ENCODE results near the gene NHSL2. TPM values are rescaled to one million over a fixed set of nuclear protein-coding genes. Genes with fewer than 3 reads are reported as not detected.

The NHSL2 gene
- total and polyA plus RNA-seq, 4 donors, result 1.4 to 9.9 (median 4.7) TPM

DNA sequence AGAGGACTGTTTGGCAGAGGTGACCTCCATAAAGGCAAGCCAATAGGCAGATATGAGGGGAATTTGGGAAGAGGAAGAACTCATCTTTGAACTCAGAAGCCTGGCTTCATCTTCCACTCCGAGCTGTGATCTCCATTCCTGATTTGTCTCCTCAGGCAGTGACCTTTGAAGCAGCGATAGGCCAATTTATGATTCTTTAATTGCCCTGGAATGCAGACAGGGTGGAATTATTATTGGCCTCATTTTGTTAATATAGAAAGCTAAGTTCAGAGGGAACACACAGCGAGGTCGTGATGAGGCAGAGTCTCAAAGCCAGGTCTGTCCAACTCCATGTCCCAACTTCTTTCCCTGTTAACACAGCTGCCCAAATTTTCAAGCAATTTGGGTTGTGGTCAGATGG, 204.2 kb downstream of the NHSL2 start:
- Histone ChIP-seq H3K9ac (ENCODE audit: insufficient read depth in 1 of 2, low read length in 2 of 2) (no peak overlapping the region), H3K4me3 (no peak overlapping the region), H3K27ac (ENCODE audit: low read depth in 1 of 2, low read length in 1 of 2) (no peak overlapping the region), H3K36me3 (ENCODE audit: control insufficient read depth in 4 of 4, insufficient read depth in 4 of 4, low read length in 4 of 4) (no peaks in the 10 kb centered on the region), H3K4me1 (ENCODE audit: control insufficient read depth in 5 of 5, insufficient read depth in 5 of 5, low read length in 5 of 5) (peaks cover 0 to 5% (median 2%) of the 10 kb centered on the region in 5 donors), H3K9me3 (ENCODE audit: control insufficient read depth in 4 of 4, insufficient read depth in 3 of 4, low read length in 3 of 4) (peaks cover 0 to 3% (median 0%) of the 10 kb centered on the region in 4 donors), H3K27me3 (ENCODE audit: control insufficient read depth in 3 of 3, insufficient read depth in 3 of 3, low read length in 2 of 3) (peaks cover 0 to 24% (median 11%) of the 10 kb centered on the region in 3 donors)
- no peak for ATAC-seq (ENCODE audit: insufficient read depth, low FRiP score)
- WGBS, 2 donors, result 78 to 93% methylated on average over 4 of the region's 4 CpGs
- TF ChIP-seq, protein P1, sequence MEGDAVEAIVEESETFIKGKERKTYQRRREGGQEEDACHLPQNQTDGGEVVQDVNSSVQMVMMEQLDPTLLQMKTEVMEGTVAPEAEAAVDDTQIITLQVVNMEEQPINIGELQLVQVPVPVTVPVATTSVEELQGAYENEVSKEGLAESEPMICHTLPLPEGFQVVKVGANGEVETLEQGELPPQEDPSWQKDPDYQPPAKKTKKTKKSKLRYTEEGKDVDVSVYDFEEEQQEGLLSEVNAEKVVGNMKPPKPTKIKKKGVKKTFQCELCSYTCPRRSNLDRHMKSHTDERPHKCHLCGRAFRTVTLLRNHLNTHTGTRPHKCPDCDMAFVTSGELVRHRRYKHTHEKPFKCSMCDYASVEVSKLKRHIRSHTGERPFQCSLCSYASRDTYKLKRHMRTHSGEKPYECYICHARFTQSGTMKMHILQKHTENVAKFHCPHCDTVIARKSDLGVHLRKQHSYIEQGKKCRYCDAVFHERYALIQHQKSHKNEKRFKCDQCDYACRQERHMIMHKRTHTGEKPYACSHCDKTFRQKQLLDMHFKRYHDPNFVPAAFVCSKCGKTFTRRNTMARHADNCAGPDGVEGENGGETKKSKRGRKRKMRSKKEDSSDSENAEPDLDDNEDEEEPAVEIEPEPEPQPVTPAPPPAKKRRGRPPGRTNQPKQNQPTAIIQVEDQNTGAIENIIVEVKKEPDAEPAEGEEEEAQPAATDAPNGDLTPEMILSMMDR (IDR thresholded peaks at IDR 0.05; ENCODE audit: control extremely low read depth, extremely low read depth), result no peak
- no peak for DNase-seq

DNA sequence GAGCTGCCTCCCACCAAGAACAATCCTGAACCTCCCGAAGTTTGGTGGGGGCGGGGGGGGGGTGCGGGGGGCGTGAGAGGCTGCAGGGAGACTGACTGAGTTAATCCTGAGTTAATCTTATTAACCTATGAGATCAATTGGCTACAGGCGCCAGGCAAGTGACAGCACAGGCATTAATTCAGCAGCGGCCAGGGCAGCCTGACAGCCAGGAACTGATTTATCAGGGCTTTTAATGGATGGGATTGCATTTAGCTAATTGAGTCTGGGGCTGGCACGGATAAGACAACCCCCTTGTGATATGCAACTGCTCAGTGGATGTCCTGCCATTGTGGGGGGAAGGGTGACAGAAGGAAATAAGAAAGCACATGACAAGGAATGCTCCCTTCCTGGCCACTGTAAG, 204.7 kb downstream of the NHSL2 start:
- H3K9me3 ChIP-seq (ENCODE audit: control insufficient read depth in 4 of 4, insufficient read depth in 3 of 4, low read length in 3 of 4), result peaks cover 0 to 3% (median 0%) of the 10 kb centered on the region in 4 donors
- H3K36me3 ChIP-seq (ENCODE audit: control insufficient read depth in 4 of 4, insufficient read depth in 4 of 4, low read length in 4 of 4), result no peaks in the 10 kb centered on the region
- TF ChIP-seq, protein P1 (IDR thresholded peaks at IDR 0.05; ENCODE audit: control extremely low read depth, extremely low read depth), result no peak
- 52 to 88% methylated on average over 7 of the region's 7 CpGs for WGBS, 2 donors
- ATAC-seq (ENCODE audit: insufficient read depth, low FRiP score) (no peak), DNase-seq (no peak)
- H3K27ac ChIP-seq (ENCODE audit: low read depth in 1 of 2, low read length in 1 of 2), result no peak overlapping the region
- H3K4me1 ChIP-seq (ENCODE audit: control insufficient read depth in 5 of 5, insufficient read depth in 5 of 5, low read length in 5 of 5), result peaks cover 0 to 5% (median 0%) of the 10 kb centered on the region in 5 donors
- no peak overlapping the region for H3K9ac ChIP-seq (ENCODE audit: insufficient read depth in 1 of 2, low read length in 2 of 2)
- H3K27me3 ChIP-seq (ENCODE audit: control insufficient read depth in 3 of 3, insufficient read depth in 3 of 3, low read length in 2 of 3), result peaks cover 0 to 24% (median 11%) of the 10 kb centered on the region in 3 donors
- H3K4me3 ChIP-seq, result no peak overlapping the region

DNA sequence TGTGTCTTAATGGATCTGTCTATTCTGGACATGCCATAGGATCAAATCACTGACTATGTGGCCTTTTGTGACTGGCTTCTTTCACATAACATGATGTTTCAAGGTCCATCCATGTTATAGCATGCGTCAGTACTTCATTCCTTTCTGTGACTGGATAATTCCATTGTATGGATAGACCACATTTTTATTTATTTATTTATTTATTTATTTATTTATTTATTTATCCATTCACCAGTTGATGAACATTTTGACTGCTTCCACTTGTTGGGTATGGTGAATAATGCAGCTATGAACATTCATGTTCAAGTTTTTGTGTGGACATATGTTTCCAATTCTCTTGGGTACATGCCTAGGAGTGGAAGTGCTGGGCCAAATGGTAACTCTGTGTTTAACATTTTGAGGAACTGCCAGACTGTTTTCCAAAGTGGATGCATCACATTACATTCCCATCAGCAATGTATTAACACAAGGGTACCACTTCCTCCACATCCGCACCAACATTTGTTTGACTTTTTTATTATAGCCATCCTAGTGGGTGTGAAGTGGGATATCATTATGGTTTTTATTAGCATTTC, 207.1 kb downstream of the NHSL2 start:
- WGBS, 2 donors, result 90 to 98% methylated on average over 2 of the region's 2 CpGs
- H3K9me3 ChIP-seq (ENCODE audit: control insufficient read depth in 4 of 4, insufficient read depth in 3 of 4, low read length in 3 of 4), result peaks cover 0 to 3% (median 0%) of the 10 kb centered on the region in 4 donors
- no peak for ATAC-seq (ENCODE audit: insufficient read depth, low FRiP score)

More for the DNA sequence above, 207.1 kb downstream of the NHSL2 start:
- Histone ChIP-seq H3K4me1 (ENCODE audit: control insufficient read depth in 5 of 5, insufficient read depth in 5 of 5, low read length in 5 of 5) (peaks cover 0 to 15% (median 4%) of the 10 kb centered on the region in 5 donors), H3K4me3 (no peak overlapping the region), H3K36me3 (ENCODE audit: control insufficient read depth in 4 of 4, insufficient read depth in 4 of 4, low read length in 4 of 4) (no peaks in the 10 kb centered on the region), H3K9ac (ENCODE audit: insufficient read depth in 1 of 2, low read length in 2 of 2) (no peak overlapping the region), H3K27me3 (ENCODE audit: control insufficient read depth in 3 of 3, insufficient read depth in 3 of 3, low read length in 2 of 3) (peaks cover 0 to 15% (median 15%) of the 10 kb centered on the region in 3 donors), H3K27ac (ENCODE audit: low read depth in 1 of 2, low read length in 1 of 2) (no peak overlapping the region)
- DNase-seq, result no peak
- TF ChIP-seq, protein P1 (IDR thresholded peaks at IDR 0.05; ENCODE audit: control extremely low read depth, extremely low read depth), result no peak
